ENCODE measurements around the gene IL1RN. TPM values are rescaled to one million over a fixed set of nuclear protein-coding genes. Genes with fewer than 3 reads are reported as not detected.

The IL1RN gene
- total and polyA plus RNA-seq, 2 of the 13 experiments (the other 11 are each of a cell fraction or from before 2014, with no cell fraction given) = 21.2 to 101 TPM

GRCh38 chr2:113167115-113167932, 39.9 kb downstream of the IL1RN start (continued):
- peak; percentile 75 for TF ChIP-seq ZNF142 (CRISPR knock-in tag; IDR thresholded peaks at IDR 0.05)
- no peak for TF ChIP-seq ZNF282 (IDR thresholded peaks at IDR 0.05; ENCODE audit: partially characterized antibody)
- TF ChIP-seq ZNF20 (CRISPR knock-in tag; IDR thresholded peaks at IDR 0.05) = no peak
- peak; percentile 60 for TF ChIP-seq ZNF619 (CRISPR knock-in tag; IDR thresholded peaks at IDR 0.05)
- TF ChIP-seq CHD2 (IDR thresholded peaks at IDR 0.05; ENCODE audit: low read depth, low read length) = no peak
- TF ChIP-seq HNF4G (IDR thresholded peaks at IDR 0.05; ENCODE audit: borderline replicate concordance, low read depth, low read length) = peak; percentile 86
- TF ChIP-seq HNF4G (CRISPR knock-in tag; IDR thresholded peaks at IDR 0.05; ENCODE audit: borderline replicate concordance, low read depth) = peak; percentile 98
- peak; percentile 62; the same call in 1 of the 2 replicates for TF ChIP-seq ZNF713 (CRISPR knock-in tag; IDR thresholded peaks at IDR 0.05)
- no peak for TF ChIP-seq TCF7L2 (IDR thresholded peaks at IDR 0.05; ENCODE audit: low read depth, low read length)
- TF ChIP-seq MTA1 (CRISPR knock-in tag; IDR thresholded peaks at IDR 0.05; ENCODE audit: borderline replicate concordance) = peak; percentile 100
- peak; percentile 86; the same call in 1 of the 2 replicates for TF ChIP-seq ZKSCAN8 (CRISPR knock-in tag; IDR thresholded peaks at IDR 0.05; ENCODE audit: borderline replicate concordance)
- 0 out of 2 replicates have a peak, but pooled peaks have one; percentile 45 for TF ChIP-seq ZNF646 (CRISPR knock-in tag; IDR thresholded peaks at IDR 0.05)
- TF ChIP-seq E2F2 (CRISPR knock-in tag; IDR thresholded peaks at IDR 0.05; ENCODE audit: borderline replicate concordance) = peak; percentile 73; the same call in 1 of the 2 replicates
- peak; percentile 99 for TF ChIP-seq ARNTL (CRISPR knock-in tag; IDR thresholded peaks at IDR 0.05)
- TF ChIP-seq ZSCAN20 (CRISPR knock-in tag; IDR thresholded peaks at IDR 0.05; ENCODE audit: borderline replicate concordance) = no peak
